D721Med (cell line): ENCODE data around the gene TANK.
"Not testable (repeated sequence)": the region's sequence is repeated elsewhere in the genome, so short reads cannot be mapped to it uniquely, and the experiment has no call there.

Experiments
- DNase-seq: peaks from one replicate; pipeline ENCODE4 v3.0.0; 2011; ENCODE audit warnings: low spot score; ENCODE audit not compliant: insufficient read length
- FAIRE-seq: peaks from 2 replicates; lab custom pipeline; 2011; peaks lifted over from hg19 to GRCh38; lab: Jason Lieb, UNC
- TF ChIP-seq, protein P1 (sequence below): IDR thresholded peaks from 2 replicates; pipeline ENCODE4 v1.5.1; 2012; ENCODE audit warnings: mild to moderate bottlenecking, control low read depth; ENCODE audit not compliant: insufficient read depth; ENCODE audit errors: missing control alignments

The TANK gene

GRCh38 chr2:161123531-161124030, 36.6 kb upstream of the TANK start:
- no peak for DNase-seq
- TF ChIP-seq, protein P1, sequence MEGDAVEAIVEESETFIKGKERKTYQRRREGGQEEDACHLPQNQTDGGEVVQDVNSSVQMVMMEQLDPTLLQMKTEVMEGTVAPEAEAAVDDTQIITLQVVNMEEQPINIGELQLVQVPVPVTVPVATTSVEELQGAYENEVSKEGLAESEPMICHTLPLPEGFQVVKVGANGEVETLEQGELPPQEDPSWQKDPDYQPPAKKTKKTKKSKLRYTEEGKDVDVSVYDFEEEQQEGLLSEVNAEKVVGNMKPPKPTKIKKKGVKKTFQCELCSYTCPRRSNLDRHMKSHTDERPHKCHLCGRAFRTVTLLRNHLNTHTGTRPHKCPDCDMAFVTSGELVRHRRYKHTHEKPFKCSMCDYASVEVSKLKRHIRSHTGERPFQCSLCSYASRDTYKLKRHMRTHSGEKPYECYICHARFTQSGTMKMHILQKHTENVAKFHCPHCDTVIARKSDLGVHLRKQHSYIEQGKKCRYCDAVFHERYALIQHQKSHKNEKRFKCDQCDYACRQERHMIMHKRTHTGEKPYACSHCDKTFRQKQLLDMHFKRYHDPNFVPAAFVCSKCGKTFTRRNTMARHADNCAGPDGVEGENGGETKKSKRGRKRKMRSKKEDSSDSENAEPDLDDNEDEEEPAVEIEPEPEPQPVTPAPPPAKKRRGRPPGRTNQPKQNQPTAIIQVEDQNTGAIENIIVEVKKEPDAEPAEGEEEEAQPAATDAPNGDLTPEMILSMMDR: no peak
- no peak for FAIRE-seq

DNA sequence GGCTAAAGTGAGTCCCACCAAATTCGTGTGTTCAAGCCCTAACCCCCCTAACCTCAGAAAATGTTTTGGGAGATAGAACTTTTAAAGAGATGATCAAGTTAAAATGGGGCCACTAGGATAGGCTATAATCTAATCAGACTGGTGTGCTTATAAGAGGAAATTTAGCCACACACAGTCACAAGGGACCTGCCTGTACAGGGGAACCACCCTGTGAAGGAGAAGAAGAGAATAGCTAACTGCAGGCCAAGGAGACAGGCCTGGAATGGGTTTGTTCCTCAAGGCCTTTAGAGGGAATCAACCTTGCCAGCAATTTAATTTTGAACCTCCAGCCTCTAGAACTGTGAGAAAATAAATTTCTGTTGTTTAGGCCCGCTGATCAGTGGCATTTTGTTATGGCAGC, 36.0 kb upstream of the TANK start:
- FAIRE-seq (no peak), DNase-seq (no peak)
- TF ChIP-seq, protein P1: no peak

GRCh38 chr2:161128885-161129284, 31.3 kb upstream of the TANK start:
- TF ChIP-seq, protein P1: no peak
- no peak for DNase-seq
- no peak for FAIRE-seq

- TF ChIP-seq, protein P1: no peak
- DNase-seq (no peak), FAIRE-seq (no peak)
These were observed 29.9 kb upstream of the TANK start for GRCh38 chr2:161130354-161130753.

- FAIRE-seq (no peak), DNase-seq (no peak)
- TF ChIP-seq, protein P1: no peak
These were observed 29.1 kb upstream of the TANK start for GRCh38 chr2:161131074-161131680.

- TF ChIP-seq, protein P1: no peak
- DNase-seq: no peak
- FAIRE-seq: no peak
These were observed 28.4 kb upstream of the TANK start for GRCh38 chr2:161131804-161132203.

GRCh38 chr2:161132384-161132783, 27.8 kb upstream of the TANK start:
- DNase-seq, FAIRE-seq: not testable (repeated sequence)
